Neural cell (in vitro differentiated cells): ENCODE measurements around the gene ZNHIT3. TPM values are rescaled to one million over a fixed set of nuclear protein-coding genes. Genes with fewer than 3 reads are reported as not detected.

Experiments
- H2AFZ ChIP-seq: fragments of 200-600, 300-800 bp; sonication (generic), shearing (Covaris generic); 2 replicates; pipeline ENCODE4 v1.6.0; 2014; ENCODE audit warnings: low read depth, mild to moderate bottlenecking, antibody characterized with exemption, low read length, moderate library complexity
- H3F3A ChIP-seq: fragments of 200-600 bp; shearing (Covaris generic); 2 replicates; pipeline ENCODE4 v1.6.1; 2016; ENCODE audit warnings: mild to moderate bottlenecking, moderate library complexity, mixed read lengths, antibody characterized with exemption, low read length; ENCODE audit not compliant: insufficient read depth, poor library complexity, severe bottlenecking
- H3K27ac ChIP-seq: fragments of 200-600, 300-800 bp; sonication (generic), shearing (Covaris generic); 2 replicates; pipeline ENCODE4 v1.5.1; 2014; ENCODE audit warnings: mild to moderate bottlenecking, low read length, moderate library complexity
- H3K27me3 ChIP-seq: fragments of 300-800, 200-600 bp; sonication (generic), shearing (Covaris generic); 2 replicates; pipeline ENCODE4 v1.6.0; 2014; ENCODE audit warnings: mild to moderate bottlenecking, low read depth, low read length, moderate library complexity; ENCODE audit not compliant: insufficient read depth
- H3K36me3 ChIP-seq: fragments of 300-800, 200-600 bp; sonication (generic), shearing (Covaris generic); 2 replicates; pipeline ENCODE4 v1.5.1; 2014; ENCODE audit warnings: mild to moderate bottlenecking, antibody characterized with exemption, low read length, moderate library complexity; ENCODE audit not compliant: insufficient read depth
- H3K4me2 ChIP-seq: fragments of 300-800, 200-600 bp; sonication (generic), shearing (Covaris generic); 2 replicates; pipeline ENCODE4 v1.6.0; 2014; ENCODE audit warnings: mild to moderate bottlenecking, low read length
- H3K4me3 ChIP-seq: fragments of 300-800, 200-600 bp; sonication (generic), shearing (Covaris generic); 2 replicates; pipeline ENCODE4 v1.5.1; 2014; ENCODE audit warnings: mild to moderate bottlenecking, low read length, moderate library complexity
- H3K79me2 ChIP-seq: fragments of 200-600 bp; shearing (Covaris generic); replicated peaks from 2 replicates; pipeline ENCODE4 v1.6.0; 2014; ENCODE audit warnings: mild to moderate bottlenecking, low read length, moderate library complexity; ENCODE audit not compliant: insufficient read depth
- H3K9ac ChIP-seq: fragments of 300-800, 200-600 bp; sonication (generic), shearing (Covaris generic); 2 replicates; pipeline ENCODE4 v1.6.1; 2016; ENCODE audit warnings: mild to moderate bottlenecking, low read length, mixed read lengths
- H3K9me2 ChIP-seq: fragments of 200-600 bp; shearing (Covaris generic); 2 replicates; pipeline ENCODE4 v1.6.1; 2016; ENCODE audit warnings: mild to moderate bottlenecking, low read length, mixed read lengths; ENCODE audit not compliant: insufficient read depth
- H3K9me3 ChIP-seq: fragments of 200-600, 300-800 bp; sonication (generic), shearing (Covaris generic); 2 replicates; pipeline ENCODE4 v1.6.1; 2016; ENCODE audit warnings: mild to moderate bottlenecking, mixed run types, low read length, moderate library complexity, mixed read lengths
- H4K20me1 ChIP-seq: fragments of 200-600 bp; shearing (Covaris generic); 2 replicates; pipeline ENCODE4 v1.6.1; 2016; ENCODE audit warnings: mild to moderate bottlenecking, mixed run types; ENCODE audit not compliant: insufficient read depth
- EP300 ChIP-seq: fragments of 450-650 bp; conservative IDR thresholded peaks from 2 replicates; pipeline ENCODE4 v1.6.1; 2014; ENCODE audit warnings: antibody characterized with exemption, mild to moderate bottlenecking, moderate library complexity; ENCODE audit not compliant: poor library complexity, severe bottlenecking
- EZH2 ChIP-seq: fragments of 200-600, 300-800 bp; shearing (Covaris generic), sonication (generic); IDR thresholded peaks from 2 replicates; pipeline ENCODE4 v1.6.1; 2014; ENCODE audit warnings: antibody characterized with exemption, low read length, borderline replicate concordance, mild to moderate bottlenecking; ENCODE audit not compliant: insufficient read depth, poor library complexity, severe bottlenecking
- MXI1 ChIP-seq: fragments of 450-650 bp; conservative IDR thresholded peaks from 2 replicates; pipeline ENCODE4 v1.6.1; 2014; ENCODE audit warnings: antibody characterized with exemption, mild to moderate bottlenecking; ENCODE audit not compliant: poor library complexity, severe bottlenecking
- POLR2AphosphoS5 ChIP-seq: IDR thresholded peaks from 2 replicates; pipeline ENCODE4 v1.6.1; 2012
- RAD21 ChIP-seq: fragments of 450-650 bp; conservative IDR thresholded peaks from 2 replicates; pipeline ENCODE4 v1.6.1; 2014; ENCODE audit warnings: antibody characterized with exemption, mild to moderate bottlenecking, moderate library complexity
- REST ChIP-seq: IDR thresholded peaks from 2 replicates; pipeline ENCODE4 v1.6.1; 2012; ENCODE audit warnings: borderline replicate concordance
- SMC3 ChIP-seq: fragments of 450-650 bp; conservative IDR thresholded peaks from 2 replicates; pipeline ENCODE4 v1.6.1; 2014; ENCODE audit warnings: antibody characterized with exemption, mild to moderate bottlenecking, moderate library complexity; ENCODE audit not compliant: poor library complexity
- TAF1 ChIP-seq: IDR thresholded peaks from 2 replicates; pipeline ENCODE4 v1.6.1; 2012; ENCODE audit warnings: low read depth
- polyA plus RNA-seq: library from polyadenylated mRNA; depleted of rRNA; stranded (reverse); fragments of >200 nt; gene quantifications from 2 replicates; pipeline ENCODE4 v1.2.3, GENCODE V29; 2014
- TF ChIP-seq, protein P1 (sequence below): fragments of 450-650 bp; IDR thresholded peaks from 2 replicates; pipeline ENCODE4 v1.5.1; 2014; ENCODE audit warnings: antibody characterized with exemption, mild to moderate bottlenecking, moderate library complexity; ENCODE audit not compliant: poor library complexity, severe bottlenecking

The ZNHIT3 gene
- polyA plus RNA-seq, 1 donor from 2014 or later: 226 TPM

- Histone ChIP-seq H3K36me3 (no peaks in the 10 kb centered on the region), H3K4me2 (no peak overlapping the region), H3K9me2 (no peaks in the 10 kb centered on the region)
Observed at GRCh38 chr17:36512641-36513040, 26.2 kb downstream of the ZNHIT3 start.

DNA sequence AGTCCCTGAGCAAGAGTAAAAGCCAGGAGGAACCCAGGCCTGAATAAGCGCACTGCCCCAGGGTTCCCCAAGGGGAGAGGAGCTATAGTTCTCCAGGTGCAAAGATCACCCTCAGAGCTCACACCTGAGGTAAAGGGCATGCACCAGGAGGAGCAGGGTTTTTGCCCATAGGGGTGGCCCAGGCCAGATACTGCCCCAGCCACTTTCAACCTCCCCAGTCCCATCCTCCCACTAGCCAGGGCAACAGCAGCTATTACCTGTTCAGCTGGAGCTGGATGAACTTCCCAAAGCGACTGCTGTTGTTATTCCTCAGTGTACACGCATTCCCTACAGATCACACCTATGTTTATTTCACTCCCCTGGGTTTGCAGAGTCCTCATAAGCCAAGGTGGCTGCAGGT lies 28.4 kb downstream of the ZNHIT3 start:
- Histone ChIP-seq H3K4me3 (no peak overlapping the region), H3K27ac (no peak overlapping the region), H3K36me3 (no peaks in the 10 kb centered on the region), H3K27me3 (no peaks in the 10 kb centered on the region), H3K9me3 (no peaks in the 10 kb centered on the region), H3K9me2 (no peaks in the 10 kb centered on the region), H3K4me2 (no peak overlapping the region), H3K9ac (no peak overlapping the region), H3F3A (no peaks in the 10 kb centered on the region), H4K20me1 (no peaks in the 10 kb centered on the region), H2AFZ (no peak overlapping the region), H3K79me2 (no peaks in the 10 kb centered on the region)
- TF ChIP-seq RAD21 (no peak), EZH2 (no peak), EP300 (no peak), POLR2AphosphoS5 (no peak), REST (no peak), TAF1 (no peak), SMC3 (no peak), MXI1 (no peak)

More at GRCh38 chr17:36512641-36513040, 26.2 kb downstream of the ZNHIT3 start:
- Histone ChIP-seq H3K4me3 (no peak overlapping the region), H4K20me1 (no peaks in the 10 kb centered on the region), H3K79me2 (no peaks in the 10 kb centered on the region), H3K9me3 (no peaks in the 10 kb centered on the region), H3K27me3 (no peaks in the 10 kb centered on the region), H3F3A (no peaks in the 10 kb centered on the region), H3K27ac (no peak overlapping the region), H3K9ac (no peak overlapping the region), H2AFZ (no peak overlapping the region)
- no peak for TF ChIP-seq SMC3
- no peak for TF ChIP-seq EZH2
- TF ChIP-seq MXI1: no peak
- TF ChIP-seq, protein P1, sequence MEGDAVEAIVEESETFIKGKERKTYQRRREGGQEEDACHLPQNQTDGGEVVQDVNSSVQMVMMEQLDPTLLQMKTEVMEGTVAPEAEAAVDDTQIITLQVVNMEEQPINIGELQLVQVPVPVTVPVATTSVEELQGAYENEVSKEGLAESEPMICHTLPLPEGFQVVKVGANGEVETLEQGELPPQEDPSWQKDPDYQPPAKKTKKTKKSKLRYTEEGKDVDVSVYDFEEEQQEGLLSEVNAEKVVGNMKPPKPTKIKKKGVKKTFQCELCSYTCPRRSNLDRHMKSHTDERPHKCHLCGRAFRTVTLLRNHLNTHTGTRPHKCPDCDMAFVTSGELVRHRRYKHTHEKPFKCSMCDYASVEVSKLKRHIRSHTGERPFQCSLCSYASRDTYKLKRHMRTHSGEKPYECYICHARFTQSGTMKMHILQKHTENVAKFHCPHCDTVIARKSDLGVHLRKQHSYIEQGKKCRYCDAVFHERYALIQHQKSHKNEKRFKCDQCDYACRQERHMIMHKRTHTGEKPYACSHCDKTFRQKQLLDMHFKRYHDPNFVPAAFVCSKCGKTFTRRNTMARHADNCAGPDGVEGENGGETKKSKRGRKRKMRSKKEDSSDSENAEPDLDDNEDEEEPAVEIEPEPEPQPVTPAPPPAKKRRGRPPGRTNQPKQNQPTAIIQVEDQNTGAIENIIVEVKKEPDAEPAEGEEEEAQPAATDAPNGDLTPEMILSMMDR: no peak
- TF ChIP-seq TAF1: no peak
- no peak for TF ChIP-seq POLR2AphosphoS5
- no peak for TF ChIP-seq EP300
- TF ChIP-seq REST: no peak
- TF ChIP-seq RAD21: no peak
